HG03575 (cell line): Measurements from ENCODE around the gene PCYT1A.

Source experiments
- ATAC-seq: cut with Tn5 transposase; IDR thresholded peaks from one replicate; pipeline ENCODE4 v1.9.1; 2021; ENCODE audit not compliant: unreplicated experiment, insufficient number of reproducible peaks, low FRiP score; ENCODE audit errors: extremely low read depth

The PCYT1A gene

GRCh38 chr3:196241704-196242103, 45.8 kb downstream of the PCYT1A start:
- no peak for ATAC-seq

DNA sequence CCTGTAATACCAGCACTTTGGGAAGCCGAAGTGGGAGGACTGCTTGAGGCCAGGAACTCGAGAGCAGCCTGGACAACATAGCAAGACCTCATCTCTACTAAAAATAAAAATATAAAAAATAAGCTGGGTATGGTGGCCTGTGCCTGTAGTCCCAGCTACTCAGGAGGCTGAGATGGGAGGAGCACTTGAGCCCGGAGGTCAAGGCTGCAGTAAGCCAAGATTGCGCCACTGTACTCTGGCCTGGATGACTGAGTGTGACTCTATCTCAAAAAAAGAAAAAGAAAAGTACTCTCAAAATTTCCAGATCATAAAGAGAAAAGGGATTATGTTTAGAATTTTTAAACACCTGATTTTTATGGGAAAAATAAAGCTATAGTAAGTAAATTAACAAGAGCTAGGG, 47.1 kb downstream of the PCYT1A start:
- ATAC-seq = no peak

GRCh38 chr3:196238612-196239560, 48.6 kb downstream of the PCYT1A start:
- ATAC-seq = no peak

GRCh38 chr3:196237203-196237602, 50.3 kb downstream of the PCYT1A start:
- ATAC-seq = no peak

DNA sequence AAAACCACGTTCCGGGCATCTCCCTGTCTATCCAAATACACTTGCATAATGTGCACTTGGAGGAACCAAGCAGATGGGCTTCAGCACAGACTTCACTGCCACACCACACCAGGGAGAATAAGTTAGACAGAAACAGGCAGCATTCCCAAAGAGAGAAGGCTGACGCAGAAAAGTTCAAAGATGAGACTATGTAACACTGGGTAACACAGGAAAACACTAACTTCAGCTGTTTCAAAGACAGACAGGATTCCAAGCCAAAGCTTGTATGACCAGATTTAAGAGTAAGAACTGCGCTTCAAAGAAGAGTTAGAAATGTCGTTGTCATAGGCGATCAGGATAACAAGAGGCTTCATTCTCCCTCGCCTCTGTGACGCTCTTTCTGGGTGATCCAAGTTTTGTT, 51.3 kb downstream of the PCYT1A start:
- no peak for ATAC-seq

DNA sequence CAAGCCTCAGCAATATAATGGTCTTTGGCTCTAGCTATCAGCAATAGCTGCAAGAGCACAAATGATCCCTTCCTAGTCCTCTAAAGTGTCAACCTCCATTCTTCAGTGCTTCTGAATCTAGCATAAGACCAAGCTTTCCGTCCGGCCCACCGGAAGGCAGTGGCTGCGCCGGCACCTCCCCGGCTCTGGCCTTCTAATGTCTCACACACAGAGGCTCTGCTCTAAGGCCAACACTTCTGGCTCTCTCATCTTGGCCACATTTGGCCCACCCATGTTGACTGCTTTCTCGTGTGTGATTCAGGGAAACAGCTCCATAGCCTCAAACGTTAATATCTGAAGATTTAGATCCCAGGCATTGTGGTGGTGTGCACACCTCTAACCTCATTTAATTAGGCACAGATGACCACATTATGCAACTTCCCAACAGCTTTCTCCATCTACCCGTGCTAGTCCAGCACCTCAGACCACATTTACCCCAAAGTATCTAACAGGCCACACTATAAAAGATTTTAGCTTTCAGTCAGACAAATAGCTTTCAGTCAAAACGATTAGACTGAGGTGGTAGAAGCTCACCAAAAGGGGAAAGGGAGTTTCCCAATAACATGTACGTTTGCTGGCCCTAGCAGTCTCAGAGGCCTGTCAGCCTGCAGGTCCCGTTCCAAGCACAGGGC, 51.9 kb downstream of the PCYT1A start:
- no peak for ATAC-seq

- no peak for ATAC-seq
Observed at GRCh38 chr3:196232882-196233251, 54.7 kb downstream of the PCYT1A start.

GRCh38 chr3:196232154-196232881, 55.2 kb downstream of the PCYT1A start:
- no peak for ATAC-seq

DNA sequence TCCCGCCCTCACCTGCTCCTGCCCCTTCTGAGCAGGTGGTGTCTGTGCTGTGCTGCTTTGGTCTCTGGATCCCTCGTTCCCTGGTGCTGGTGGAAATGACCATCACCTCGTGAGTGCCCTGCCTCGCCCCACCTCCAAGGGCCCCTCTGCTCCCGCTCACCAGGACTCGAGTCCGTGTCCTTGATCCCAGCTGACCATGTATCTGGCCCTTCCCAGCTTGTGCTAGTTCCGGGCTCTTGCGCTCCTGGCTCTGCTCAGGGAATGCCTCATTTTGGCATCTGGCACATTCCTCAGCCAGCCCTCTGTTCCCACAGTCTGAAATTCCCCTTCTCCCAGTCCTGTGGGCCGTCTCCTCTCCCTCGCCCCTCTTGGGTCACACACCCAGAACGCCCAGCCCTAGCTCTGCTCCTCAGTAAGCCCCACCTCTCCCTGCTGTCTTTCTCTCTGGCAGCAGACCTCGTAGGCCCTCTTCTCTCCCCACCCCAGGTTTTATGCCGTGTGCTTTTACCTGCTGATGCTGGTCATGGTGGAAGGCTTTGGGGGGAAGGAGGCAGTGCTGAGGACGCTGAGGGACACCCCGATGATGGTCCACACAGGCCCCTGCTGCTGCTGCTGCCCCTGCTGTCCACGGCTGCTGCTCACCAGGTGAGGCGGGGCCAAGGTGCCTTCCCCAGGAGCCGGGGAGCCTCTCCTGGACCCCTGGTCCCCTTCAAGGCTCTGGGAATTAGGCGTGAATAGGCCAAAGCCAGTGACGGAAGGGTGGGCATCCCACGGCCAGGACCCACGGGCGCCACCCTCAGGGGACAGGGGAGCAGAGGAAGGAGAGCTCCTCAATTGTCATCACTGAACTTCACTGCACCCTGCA, 59.7 kb downstream of the PCYT1A start:
- no peak for ATAC-seq

GRCh38 chr3:196227121-196227561, 60.4 kb downstream of the PCYT1A start:
- no peak for ATAC-seq

DNA sequence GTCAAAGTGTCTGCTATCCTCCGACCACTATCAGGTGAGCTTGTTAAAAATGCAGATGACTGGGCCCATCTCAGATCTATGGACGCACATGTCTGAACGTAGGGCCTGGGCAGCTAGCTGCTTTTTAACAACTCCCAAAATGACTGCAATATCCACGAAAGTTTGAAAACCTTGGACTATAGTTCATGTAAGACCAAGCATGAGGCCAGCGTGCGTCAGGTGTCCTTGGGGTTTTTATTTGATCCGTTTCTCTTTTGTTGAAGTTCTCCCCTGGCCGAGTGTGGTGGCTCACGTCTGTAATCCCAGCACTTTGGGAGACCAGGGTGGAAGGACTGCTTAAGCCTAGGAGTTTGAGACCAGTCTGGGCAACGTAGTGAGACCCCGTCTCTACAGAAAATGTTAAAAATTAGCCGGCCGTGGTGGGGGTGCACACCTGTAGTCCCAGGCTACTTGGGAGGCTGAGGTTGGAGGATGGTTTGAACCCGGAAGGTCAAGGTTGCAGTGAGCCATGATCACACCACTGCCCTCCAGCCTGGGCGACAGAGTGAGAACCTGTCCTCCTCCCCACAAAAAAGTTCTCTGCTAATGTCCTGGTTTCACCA, 61.7 kb downstream of the PCYT1A start:
- no peak for ATAC-seq

- no peak for ATAC-seq
Observed at GRCh38 chr3:196225086-196225485, 62.4 kb downstream of the PCYT1A start.

- ATAC-seq = no peak
Observed at GRCh38 chr3:196222876-196223595, 64.5 kb downstream of the PCYT1A start.

DNA sequence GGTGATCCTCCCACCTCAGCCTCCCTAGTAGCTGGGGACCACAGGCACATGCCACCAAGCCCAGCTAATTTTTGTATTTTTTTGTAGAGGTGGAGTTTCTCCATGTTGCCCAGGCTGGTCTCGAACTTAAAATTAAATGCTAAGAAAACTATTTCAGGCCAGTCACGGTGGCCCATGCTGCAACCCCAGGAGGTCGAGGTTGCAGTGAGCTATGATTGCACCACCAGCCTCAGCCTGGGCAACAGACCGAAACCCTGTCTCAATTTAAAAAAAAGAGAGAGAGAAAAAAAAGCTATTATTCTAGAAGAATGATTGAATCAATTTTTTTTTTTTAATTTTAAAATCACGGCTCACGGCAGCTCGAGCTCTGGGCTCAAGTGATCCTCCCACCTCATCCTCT, 66.5 kb downstream of the PCYT1A start:
- no peak for ATAC-seq

- no peak for ATAC-seq
Observed at GRCh38 chr3:196220587-196220986, 66.9 kb downstream of the PCYT1A start.

GRCh38 chr3:196219970-196220311, 67.6 kb downstream of the PCYT1A start:
- no peak for ATAC-seq

DNA sequence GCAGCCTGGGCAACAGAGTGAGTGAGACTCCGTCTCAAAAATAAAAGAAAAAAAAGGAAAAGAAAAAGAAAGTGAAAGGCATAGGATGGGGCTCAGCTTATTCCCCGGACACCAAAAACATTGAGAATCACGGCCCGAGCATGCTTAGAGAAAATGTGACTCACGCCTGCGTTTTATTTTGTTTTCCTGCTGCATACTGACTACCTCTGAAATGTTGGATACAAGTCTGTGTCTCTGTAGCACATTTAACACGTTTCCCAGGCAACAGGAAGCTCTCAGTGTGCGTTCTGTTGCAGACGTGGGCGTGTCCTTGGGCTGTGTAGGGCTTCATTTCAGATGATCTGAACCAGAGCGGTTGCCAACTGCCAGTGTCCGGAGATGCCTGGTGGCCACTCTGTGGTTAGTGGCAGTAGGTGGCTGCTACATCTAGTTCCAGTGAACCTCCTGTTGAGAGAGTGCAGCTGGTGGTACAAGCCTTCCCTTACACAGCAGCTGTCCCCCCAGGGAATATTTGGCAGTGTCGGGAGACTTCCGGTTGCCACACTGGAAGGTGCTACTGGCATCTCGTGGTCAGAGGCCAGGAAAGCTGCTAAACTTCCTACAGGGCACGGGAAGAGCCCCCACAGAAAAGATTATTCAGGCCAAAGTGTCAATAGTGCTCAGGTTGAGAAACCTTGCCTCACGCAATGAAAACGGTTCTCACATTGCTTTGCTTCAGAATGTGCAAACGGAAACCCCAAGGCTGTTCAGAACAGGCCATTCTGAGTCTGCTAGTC, 68.1 kb downstream of the PCYT1A start:
- ATAC-seq = no peak
